Measurements from ENCODE around the gene RCL1. TPM values are rescaled to one million over a fixed set of nuclear protein-coding genes. Genes with fewer than 3 reads are reported as not detected.
"Not testable (repeated sequence)": the region's sequence is repeated elsewhere in the genome, so short reads cannot be mapped to it uniquely, and the experiment has no call there.

Gene RCL1
- total and polyA plus RNA-seq, 9 donors: 11.1 to 17.9 (median 13.9) TPM

DNA sequence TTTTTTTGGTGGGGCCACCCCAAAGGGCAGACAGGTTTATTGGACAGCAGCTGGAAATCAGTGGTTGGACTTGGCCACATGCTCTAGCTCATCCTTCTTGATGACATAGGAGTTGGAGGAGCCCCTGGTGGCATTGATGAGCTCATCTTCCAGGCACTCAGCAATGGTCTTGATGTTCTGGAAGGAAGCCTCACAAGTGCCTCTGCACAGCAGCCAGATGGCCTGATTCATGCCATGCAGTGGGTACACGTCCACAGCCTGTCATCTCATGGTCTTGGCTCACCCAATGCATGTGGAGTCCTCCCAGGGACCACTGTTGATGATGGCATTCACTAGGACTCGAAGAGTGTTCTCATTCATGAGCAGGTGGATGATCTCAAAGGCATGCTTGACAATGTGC, 11.3 kb upstream of the RCL1 start:
- Histone ChIP-seq H3K4me1 (ENCODE audit: control insufficient read depth, insufficient read depth, low read length) (no peaks in the 10 kb centered on the region), H3K9me3 (replicated peaks; ENCODE audit: control insufficient read depth, low read depth, low read length) (no peaks in the 10 kb centered on the region), H3K4me3 (ENCODE audit: low read length) (no peak overlapping the region), H3K36me3 (ENCODE audit: control insufficient read depth, insufficient read depth, low read length) (no peaks in the 10 kb centered on the region), H3K27ac (ENCODE audit: low read length) (no peak overlapping the region), H3K27me3 (ENCODE audit: control insufficient read depth, insufficient read depth, low read length) (no peaks in the 10 kb centered on the region)
- DNase-seq: no peak
- 24% methylated on average over 1 of the region's 2 CpGs for WGBS (ENCODE audit: insufficient coverage)

DNA sequence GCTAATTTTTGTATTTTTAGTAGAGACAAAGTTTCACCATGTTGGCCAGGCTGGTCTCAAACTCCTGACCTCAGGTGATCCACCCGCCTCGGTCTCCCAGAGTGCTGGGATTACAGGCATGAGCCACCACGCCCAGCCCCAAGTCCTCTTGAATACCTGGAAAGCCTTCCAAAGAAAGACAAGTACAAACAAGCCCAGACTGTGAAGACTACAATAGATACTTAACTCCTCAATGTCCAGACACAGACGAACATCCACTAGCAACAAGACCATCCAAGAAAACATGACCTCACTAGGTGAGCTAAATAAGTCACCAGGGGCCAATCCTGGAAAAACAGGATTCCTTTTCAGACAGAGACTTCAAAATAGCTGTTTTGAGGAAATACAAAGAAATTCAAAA, 9.6 kb upstream of the RCL1 start:
- DNase-seq; H3K9me3 ChIP-seq (replicated peaks; ENCODE audit: control insufficient read depth, low read depth, low read length); H3K4me1 ChIP-seq (ENCODE audit: control insufficient read depth, insufficient read depth, low read length); H3K27me3 ChIP-seq (ENCODE audit: control insufficient read depth, insufficient read depth, low read length); H3K36me3 ChIP-seq (ENCODE audit: control insufficient read depth, insufficient read depth, low read length); H3K4me3 ChIP-seq (ENCODE audit: low read length); H3K27ac ChIP-seq (ENCODE audit: low read length): not testable (repeated sequence)
- WGBS (ENCODE audit: insufficient coverage): 80% methylated on average over 1 of the region's 4 CpGs

DNA sequence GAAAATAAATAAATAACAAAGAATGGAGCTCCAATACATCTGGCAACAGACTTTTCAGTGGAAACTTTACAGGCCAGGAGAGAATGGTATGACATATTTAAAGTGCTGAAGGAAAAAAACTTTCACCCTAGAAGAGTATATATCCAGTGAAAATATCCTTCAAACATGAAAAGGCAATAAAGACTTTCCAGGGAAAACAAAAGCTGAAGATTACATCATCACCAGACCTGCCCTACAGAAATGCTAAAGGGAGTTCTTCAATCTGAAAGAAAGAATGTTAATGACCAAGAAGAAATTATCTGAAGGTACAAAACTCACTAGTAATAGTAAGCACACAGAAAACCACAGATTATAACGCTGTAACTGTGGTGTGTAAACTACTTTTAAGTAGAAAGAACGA, 8.3 kb upstream of the RCL1 start:
- WGBS (ENCODE audit: insufficient coverage): no CpG with 5 or more reads among the region's 2 CpGs
- peaks cover 2% of the 10 kb centered on the region for H3K27me3 ChIP-seq (ENCODE audit: control insufficient read depth, insufficient read depth, low read length)

DNA sequence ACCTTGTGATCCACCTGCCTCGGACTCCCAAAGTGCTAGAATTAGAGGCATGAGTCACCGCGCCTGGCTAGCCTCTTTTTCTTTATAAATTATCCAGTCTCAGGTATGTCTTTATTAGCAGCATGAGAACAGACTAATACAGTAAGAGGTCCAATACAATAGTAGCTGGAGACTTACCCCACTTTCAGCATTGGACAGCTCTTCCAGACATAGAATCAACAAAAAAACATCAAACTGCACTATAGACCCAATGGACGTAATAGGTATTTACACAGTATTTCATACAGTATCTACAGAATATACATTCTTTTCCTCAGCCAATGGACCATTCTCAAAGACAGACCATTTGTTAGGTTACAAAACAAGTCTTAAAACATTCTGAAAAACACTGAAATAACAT, 6.1 kb upstream of the RCL1 start:
- H3K27ac ChIP-seq (ENCODE audit: low read length): no peak overlapping the region
- H3K9me3 ChIP-seq (replicated peaks; ENCODE audit: control insufficient read depth, low read depth, low read length): no peaks in the 10 kb centered on the region
- H3K4me1 ChIP-seq (ENCODE audit: control insufficient read depth, insufficient read depth, low read length): no peaks in the 10 kb centered on the region
- H3K36me3 ChIP-seq (ENCODE audit: control insufficient read depth, insufficient read depth, low read length): no peaks in the 10 kb centered on the region
- WGBS (ENCODE audit: insufficient coverage): no CpG with 5 or more reads among the region's 4 CpGs
- peaks cover 5% of the 10 kb centered on the region for H3K27me3 ChIP-seq (ENCODE audit: control insufficient read depth, insufficient read depth, low read length)
- H3K4me3 ChIP-seq (ENCODE audit: low read length): no peak overlapping the region
- no peak for DNase-seq

More for the DNA sequence above, 8.3 kb upstream of the RCL1 start:
- no peaks in the 10 kb centered on the region for H3K9me3 ChIP-seq (replicated peaks; ENCODE audit: control insufficient read depth, low read depth, low read length)
- H3K4me1 ChIP-seq (ENCODE audit: control insufficient read depth, insufficient read depth, low read length): no peaks in the 10 kb centered on the region
- DNase-seq: no peak
- H3K27ac ChIP-seq (ENCODE audit: low read length): no peak overlapping the region
- no peak overlapping the region for H3K4me3 ChIP-seq (ENCODE audit: low read length)
- no peaks in the 10 kb centered on the region for H3K36me3 ChIP-seq (ENCODE audit: control insufficient read depth, insufficient read depth, low read length)

DNA sequence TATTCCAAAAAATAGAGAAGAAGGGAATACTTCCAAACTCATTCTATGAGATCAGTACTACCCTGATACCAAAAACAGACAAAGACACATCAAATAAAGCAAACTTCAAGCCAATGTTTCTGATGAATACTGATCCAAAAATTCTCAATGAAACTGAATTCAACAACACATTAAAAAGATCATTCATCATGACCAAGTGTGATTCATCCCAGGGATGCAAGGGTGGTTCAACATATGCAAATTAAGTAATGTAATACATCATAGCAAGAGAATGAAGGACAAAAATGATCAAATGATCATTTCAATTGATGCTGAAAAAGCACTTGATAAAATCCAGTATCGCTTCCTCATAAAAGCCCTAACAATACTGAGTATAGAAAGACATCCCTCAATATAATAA, 4.9 kb upstream of the RCL1 start:
- peaks cover 6% of the 10 kb centered on the region for H3K4me1 ChIP-seq (ENCODE audit: control insufficient read depth, insufficient read depth, low read length)
- no peak overlapping the region for H3K4me3 ChIP-seq (ENCODE audit: low read length)
- WGBS (ENCODE audit: insufficient coverage): no CpG with 5 or more reads among the region's 1 CpG
- H3K9me3 ChIP-seq (replicated peaks; ENCODE audit: control insufficient read depth, low read depth, low read length): no peaks in the 10 kb centered on the region
- DNase-seq: no peak
- no peak overlapping the region for H3K27ac ChIP-seq (ENCODE audit: low read length)
- H3K27me3 ChIP-seq (ENCODE audit: control insufficient read depth, insufficient read depth, low read length): peaks cover 5% of the 10 kb centered on the region
- H3K36me3 ChIP-seq (ENCODE audit: control insufficient read depth, insufficient read depth, low read length): no peaks in the 10 kb centered on the region

DNA sequence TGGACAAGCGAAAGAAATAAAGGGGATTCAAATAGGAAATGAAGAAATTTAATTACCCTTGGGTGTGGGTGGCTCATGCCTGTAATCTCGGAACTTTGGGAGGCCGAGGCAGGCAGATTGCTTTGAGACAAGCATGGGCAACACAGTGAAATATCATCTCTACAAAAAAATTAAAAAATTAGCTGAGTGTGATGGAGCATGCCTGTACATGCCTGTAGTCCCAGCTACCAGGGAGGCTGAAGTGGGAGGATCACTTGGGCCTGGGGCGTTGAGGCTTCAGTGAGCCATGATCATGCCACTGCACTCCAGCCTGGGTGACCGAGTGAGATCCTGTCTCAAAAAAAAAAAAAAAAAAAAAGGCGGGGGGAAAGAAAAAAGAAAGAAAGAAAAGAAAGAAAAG, 4.0 kb upstream of the RCL1 start:
- H3K27ac ChIP-seq (ENCODE audit: low read length): no peak overlapping the region
- no peak for DNase-seq
- H3K9me3 ChIP-seq (replicated peaks; ENCODE audit: control insufficient read depth, low read depth, low read length): no peaks in the 10 kb centered on the region
- H3K4me1 ChIP-seq (ENCODE audit: control insufficient read depth, insufficient read depth, low read length): peaks cover 9% of the 10 kb centered on the region
- no peak overlapping the region for H3K4me3 ChIP-seq (ENCODE audit: low read length)
- WGBS (ENCODE audit: insufficient coverage): 58% methylated on average over 2 of the region's 6 CpGs
- no peaks in the 10 kb centered on the region for H3K36me3 ChIP-seq (ENCODE audit: control insufficient read depth, insufficient read depth, low read length)
- H3K27me3 ChIP-seq (ENCODE audit: control insufficient read depth, insufficient read depth, low read length): peaks cover 5% of the 10 kb centered on the region

DNA sequence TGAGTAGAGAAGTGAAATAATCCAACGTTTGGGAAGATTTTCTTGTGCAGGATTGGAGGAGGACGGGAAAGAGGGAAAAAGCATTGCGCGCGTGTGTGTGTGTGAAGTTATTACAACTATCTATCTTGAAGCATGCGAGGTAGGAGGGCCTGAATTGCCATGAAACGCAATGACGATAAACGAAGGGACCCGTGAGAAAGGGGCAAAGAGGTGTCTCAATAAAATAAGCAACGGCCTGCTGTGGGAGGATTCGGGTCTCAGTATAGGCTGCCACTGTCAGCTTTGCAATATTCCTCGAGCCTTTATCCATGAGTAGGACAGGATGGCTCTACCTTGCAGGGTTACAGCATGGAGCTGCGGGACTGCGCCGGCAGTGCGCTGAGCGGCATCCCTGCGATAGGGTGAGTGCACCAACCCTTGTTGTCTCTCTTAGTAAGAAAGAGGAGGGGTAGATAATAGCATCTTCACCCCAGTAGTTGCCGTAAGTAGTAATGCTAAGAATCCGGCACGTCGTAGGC, 631 bp upstream of the RCL1 start:
- 0% methylated on average over 13 of the region's 23 CpGs for WGBS (ENCODE audit: insufficient coverage)
- DNase-seq: no peak
- Histone ChIP-seq H3K9me3 (replicated peaks; ENCODE audit: control insufficient read depth, low read depth, low read length) (no peaks in the 10 kb centered on the region), H3K27me3 (ENCODE audit: control insufficient read depth, insufficient read depth, low read length) (peaks cover 5% of the 10 kb centered on the region), H3K4me1 (ENCODE audit: control insufficient read depth, insufficient read depth, low read length) (peaks cover 18% of the 10 kb centered on the region), H3K4me3 (ENCODE audit: low read length) (peak overlapping the region; percentile 76), H3K27ac (ENCODE audit: low read length) (peak overlapping the region; percentile 65), H3K36me3 (ENCODE audit: control insufficient read depth, insufficient read depth, low read length) (no peaks in the 10 kb centered on the region)

DNA sequence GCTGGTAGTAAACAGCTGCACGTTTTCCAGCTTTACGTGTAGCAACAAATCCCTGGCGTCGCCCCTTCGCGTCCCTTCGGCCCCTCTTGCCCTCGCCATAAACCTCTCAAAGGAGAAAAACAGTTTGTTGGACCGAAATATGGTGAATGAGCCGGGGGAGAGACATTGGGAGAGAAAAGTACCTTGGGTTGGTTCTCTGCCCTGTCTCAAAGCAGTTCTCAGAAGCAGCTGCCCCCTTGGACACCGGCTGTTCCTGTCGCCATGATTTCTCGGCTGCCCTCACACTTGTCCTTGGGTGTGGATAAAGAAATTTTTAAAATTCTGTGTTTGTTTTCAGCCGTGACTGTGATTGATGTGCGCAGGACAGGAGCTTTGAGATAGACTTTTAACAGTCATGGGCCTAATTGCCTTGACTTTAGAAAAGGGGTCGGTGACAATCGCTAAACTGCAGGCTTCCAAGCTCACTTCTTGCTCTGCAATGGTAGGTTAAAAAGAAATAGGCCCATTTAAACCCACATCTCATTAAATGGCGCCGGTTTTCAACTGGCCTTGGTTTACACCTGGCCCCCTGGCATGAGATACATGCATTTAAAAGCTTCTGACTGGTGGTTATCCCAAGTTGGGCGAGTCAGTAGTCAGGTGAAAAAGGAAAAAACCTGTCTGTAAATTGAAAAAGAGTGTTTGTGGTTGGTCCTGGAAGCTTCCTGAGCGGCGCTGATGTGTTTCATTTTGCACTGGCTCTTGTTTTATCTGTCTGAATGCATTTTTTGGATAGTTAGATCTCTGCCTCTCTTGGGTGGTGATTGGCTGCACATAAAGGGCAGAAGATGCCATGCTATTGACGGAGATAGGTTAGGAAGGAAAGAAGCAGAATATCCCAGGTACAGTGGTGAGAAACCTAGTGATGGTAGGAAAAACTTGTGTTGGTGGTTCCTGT, 983 bp downstream of the RCL1 start:
- Histone ChIP-seq H3K4me1 (ENCODE audit: control insufficient read depth, insufficient read depth, low read length) (peaks cover 23% of the 10 kb centered on the region), H3K27me3 (ENCODE audit: control insufficient read depth, insufficient read depth, low read length) (peaks cover 3% of the 10 kb centered on the region), H3K36me3 (ENCODE audit: control insufficient read depth, insufficient read depth, low read length) (no peaks in the 10 kb centered on the region), H3K4me3 (ENCODE audit: low read length) (peak overlapping the region; percentile 95), H3K27ac (ENCODE audit: low read length) (peak overlapping the region; percentile 96), H3K9me3 (replicated peaks; ENCODE audit: control insufficient read depth, low read depth, low read length) (no peaks in the 10 kb centered on the region)
- no peak for DNase-seq
- 51% methylated on average over 6 of the region's 23 CpGs for WGBS (ENCODE audit: insufficient coverage)

DNA sequence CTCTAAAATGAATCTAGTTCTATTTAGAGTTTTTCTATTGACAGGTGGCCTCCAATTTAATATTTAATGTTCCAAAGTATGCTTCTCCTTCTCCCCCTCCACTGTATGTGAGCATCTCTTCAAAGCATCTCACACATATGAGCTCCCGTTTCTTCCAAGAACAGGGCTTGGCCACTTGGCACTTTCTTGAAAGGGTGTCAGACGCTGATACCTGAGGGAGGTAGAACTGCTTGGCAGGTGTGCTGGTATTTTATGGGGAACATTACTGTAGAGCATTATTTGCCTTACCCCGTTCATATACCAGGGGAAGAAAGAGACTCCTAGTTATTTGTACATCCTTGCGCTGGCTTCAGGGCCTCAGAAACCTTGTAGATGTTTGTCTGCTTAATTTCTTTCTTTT, 1.9 kb downstream of the RCL1 start:
- Histone ChIP-seq H3K4me3 (ENCODE audit: low read length) (no peak overlapping the region), H3K9me3 (replicated peaks; ENCODE audit: control insufficient read depth, low read depth, low read length) (no peaks in the 10 kb centered on the region), H3K36me3 (ENCODE audit: control insufficient read depth, insufficient read depth, low read length) (no peaks in the 10 kb centered on the region), H3K27me3 (ENCODE audit: control insufficient read depth, insufficient read depth, low read length) (peaks cover 3% of the 10 kb centered on the region), H3K27ac (ENCODE audit: low read length) (no peak overlapping the region), H3K4me1 (ENCODE audit: control insufficient read depth, insufficient read depth, low read length) (peaks cover 23% of the 10 kb centered on the region)
- no peak for DNase-seq
- no CpG with 5 or more reads among the region's 4 CpGs for WGBS (ENCODE audit: insufficient coverage)

DNA sequence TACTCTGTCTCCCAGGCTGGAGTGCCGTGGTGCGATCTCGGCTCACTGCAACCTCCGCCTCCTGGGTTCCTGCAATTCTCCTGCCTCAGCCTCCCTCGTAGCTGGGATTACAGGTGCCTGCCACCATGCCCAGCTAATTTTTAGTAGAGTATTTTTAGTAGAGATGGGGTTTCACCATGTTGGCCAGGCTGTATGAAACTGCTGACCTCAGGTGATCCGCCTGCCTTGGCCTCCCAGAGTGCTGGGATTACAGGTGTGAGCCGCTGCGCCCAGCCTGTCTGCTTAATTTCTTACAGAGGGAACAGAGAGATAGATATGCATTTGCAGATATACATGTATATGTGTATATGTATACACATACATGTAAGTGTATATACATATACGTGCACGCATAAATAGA, 2.4 kb downstream of the RCL1 start:
- 100% methylated on average over 1 of the region's 10 CpGs for WGBS (ENCODE audit: insufficient coverage)
- H3K4me1 ChIP-seq (ENCODE audit: control insufficient read depth, insufficient read depth, low read length): peaks cover 23% of the 10 kb centered on the region
- H3K36me3 ChIP-seq (ENCODE audit: control insufficient read depth, insufficient read depth, low read length); H3K27me3 ChIP-seq (ENCODE audit: control insufficient read depth, insufficient read depth, low read length); H3K9me3 ChIP-seq (replicated peaks; ENCODE audit: control insufficient read depth, low read depth, low read length); H3K4me3 ChIP-seq (ENCODE audit: low read length); H3K27ac ChIP-seq (ENCODE audit: low read length); DNase-seq: not testable (repeated sequence)
